Fibroblast of peridontal ligament (primary cell): Measurements from ENCODE around the gene PET100.
"Not testable (repeated sequence)": the region's sequence is repeated elsewhere in the genome, so short reads cannot be mapped to it uniquely, and the experiment has no call there.

Source experiments
- DNase-seq: peaks from one replicate; pipeline ENCODE4 v3.0.0-alpha.2; 2010; ENCODE audit errors: extremely low read depth

The PET100 gene

DNA sequence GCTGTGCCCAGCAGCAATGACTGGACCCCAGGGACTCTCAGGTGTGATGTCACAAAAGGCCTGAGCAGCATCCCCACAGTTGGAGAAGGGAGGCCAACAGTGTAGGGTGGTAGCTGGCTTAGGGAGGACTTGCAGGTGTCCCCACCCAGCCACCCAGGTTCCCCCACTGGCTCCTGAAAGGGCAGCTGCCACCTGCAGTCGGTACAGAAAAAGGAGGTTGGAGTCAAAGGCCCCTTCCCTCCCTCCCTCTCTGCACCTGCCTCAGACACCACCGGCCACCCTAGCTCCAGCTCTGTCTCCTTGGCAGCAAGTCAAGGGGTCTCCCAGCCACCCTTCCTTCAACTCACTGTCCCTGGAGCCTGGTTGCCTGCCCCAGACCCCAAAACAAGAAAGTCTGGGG lies 4.1 kb downstream of the PET100 start, which contains the start of gene PCP2:
TSS of gene PCP2 (minus strand) at position 22 of the 400 bp plus-strand sequence. CDS start 262 bp downstream, outside the sequence.
- DNase-seq = no peak

DNA sequence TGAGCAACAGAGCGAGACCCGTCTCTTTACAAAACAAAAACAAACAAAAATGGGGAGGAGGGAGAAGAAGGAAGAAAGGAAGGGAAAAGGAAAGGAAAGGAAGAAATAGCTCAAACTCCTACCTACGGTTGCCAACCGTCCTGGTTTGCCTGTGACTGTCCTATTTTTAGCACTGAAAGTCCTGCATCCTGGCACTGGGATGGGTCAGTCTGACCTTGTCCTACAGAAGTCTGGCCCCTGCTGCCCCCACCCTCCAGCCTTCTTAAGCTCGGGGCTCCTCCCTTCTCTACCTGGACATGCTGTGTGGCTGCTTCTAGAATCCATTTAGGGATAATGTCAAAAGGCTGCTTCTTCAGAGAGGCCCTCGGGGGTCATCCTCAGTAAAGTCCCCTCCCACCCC lies 6.1 kb downstream of the PET100 start:
- no peak for DNase-seq

GRCh38 chr19:7636317-7636690 lies 6.7 kb downstream of the PET100 start:
- no peak for DNase-seq

GRCh38 chr19:7636691-7637373 lies 7.2 kb downstream of the PET100 start, which contains the start of gene STXBP2:
STXBP2 (plus strand) TSS chr19:7637110; CDS start chr19:7637150, 40 bp downstream.
- no peak for DNase-seq

- no peak for DNase-seq
Measured at GRCh38 chr19:7637374-7638256, 8.0 kb downstream of the PET100 start.

- no peak for DNase-seq
Measured at GRCh38 chr19:7638802-7639465, 9.3 kb downstream of the PET100 start.

- DNase-seq = no peak
Measured at GRCh38 chr19:7639863-7640348, 10.3 kb downstream of the PET100 start.

DNA sequence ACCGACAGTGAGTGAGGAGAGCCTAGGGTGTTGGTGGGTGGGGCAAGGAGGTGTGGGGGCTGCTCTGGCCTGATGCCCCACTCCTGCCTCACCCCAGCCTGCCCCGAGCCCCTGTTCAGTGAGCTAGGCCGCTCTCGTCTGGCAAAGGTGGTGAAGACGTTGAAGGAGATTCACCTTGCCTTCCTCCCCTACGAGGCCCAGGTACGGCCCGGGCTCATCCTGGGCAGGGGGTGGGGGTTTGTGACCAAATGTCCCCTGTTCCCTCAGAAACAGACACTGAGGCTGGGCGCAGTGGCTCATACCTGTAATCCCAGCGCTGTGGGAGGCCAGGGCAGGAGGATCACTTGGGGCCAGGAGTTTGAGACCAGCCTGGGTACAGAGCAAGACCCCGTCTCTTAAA lies 11.2 kb downstream of the PET100 start:
- no peak for DNase-seq

DNA sequence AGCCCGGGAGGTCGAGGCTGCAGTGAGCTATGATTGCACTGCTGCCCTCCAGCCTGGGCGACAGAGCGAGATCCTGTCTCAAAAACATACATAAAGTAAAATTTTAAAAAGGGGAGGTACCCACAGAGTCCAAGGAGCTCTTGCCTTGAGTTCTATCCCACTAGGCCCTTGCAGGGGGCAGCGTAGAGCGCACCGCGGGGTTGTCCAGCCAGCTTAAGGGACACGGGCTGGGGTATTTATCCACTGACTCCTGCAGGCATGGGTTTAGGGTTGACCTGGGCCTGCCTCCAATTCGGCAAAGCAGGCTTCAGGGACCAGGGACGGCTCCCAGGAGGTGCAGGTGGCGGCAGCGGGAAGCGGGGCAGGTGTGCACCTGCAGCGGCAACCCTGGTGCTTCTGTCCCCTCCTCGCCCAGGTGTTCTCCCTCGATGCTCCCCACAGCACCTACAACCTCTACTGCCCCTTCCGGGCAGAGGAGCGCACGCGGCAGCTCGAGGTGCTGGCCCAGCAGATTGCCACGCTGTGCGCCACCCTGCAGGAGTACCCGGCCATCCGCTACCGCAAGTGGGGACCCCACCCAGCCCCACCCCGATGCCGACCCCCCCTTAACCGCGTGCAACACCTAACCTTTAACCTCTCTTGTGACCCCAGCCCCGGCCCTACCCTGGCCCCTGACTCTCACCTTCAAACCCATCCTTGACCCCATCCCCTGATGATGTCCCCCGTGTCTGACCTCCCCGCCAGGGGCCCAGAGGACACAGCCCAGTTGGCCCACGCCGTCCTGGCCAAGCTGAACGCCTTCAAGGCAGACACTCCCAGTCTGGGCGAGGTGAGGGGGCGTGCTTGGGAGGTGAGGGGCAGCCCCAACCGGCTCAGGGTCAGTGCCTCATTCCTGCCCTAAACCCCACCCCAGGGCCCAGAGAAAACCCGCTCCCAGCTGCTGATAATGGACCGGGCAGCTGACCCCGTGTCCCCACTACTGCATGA lies 12.0 kb downstream of the PET100 start:
- no peak for DNase-seq

DNA sequence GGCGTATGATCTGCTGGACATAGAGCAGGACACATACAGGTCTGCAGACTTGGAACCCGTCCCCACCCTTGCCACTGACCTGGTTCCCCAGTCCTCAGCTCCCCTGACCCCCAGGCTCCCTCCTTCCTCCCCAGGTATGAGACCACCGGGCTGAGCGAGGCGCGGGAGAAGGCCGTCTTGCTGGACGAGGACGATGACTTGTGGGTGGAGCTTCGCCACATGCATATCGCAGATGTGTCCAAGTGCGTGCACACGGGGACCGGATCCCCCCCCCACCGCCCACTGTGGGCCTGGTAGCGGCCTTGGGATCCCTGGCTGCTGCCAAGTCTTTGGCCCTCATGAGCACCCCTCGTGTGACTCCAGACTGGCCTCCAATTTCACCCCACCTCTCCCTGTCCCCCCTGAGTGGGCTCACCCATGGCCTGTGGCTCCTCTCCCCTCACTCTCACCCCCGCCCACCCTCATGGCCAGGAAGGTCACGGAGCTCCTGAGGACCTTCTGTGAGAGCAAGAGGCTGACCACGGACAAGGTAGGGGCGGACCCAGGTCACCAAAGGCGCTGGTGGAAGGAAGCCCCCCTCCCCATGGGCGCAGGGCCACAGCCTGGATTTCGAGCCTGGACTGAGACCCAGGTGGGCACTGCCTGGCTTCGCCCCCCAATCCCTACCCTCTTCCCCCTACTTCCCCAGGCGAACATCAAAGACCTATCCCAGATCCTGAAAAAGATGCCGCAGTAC lies 12.9 kb downstream of the PET100 start:
- no peak for DNase-seq

- DNase-seq = no peak
Measured at GRCh38 chr19:7643031-7643415, 13.4 kb downstream of the PET100 start.

DNA sequence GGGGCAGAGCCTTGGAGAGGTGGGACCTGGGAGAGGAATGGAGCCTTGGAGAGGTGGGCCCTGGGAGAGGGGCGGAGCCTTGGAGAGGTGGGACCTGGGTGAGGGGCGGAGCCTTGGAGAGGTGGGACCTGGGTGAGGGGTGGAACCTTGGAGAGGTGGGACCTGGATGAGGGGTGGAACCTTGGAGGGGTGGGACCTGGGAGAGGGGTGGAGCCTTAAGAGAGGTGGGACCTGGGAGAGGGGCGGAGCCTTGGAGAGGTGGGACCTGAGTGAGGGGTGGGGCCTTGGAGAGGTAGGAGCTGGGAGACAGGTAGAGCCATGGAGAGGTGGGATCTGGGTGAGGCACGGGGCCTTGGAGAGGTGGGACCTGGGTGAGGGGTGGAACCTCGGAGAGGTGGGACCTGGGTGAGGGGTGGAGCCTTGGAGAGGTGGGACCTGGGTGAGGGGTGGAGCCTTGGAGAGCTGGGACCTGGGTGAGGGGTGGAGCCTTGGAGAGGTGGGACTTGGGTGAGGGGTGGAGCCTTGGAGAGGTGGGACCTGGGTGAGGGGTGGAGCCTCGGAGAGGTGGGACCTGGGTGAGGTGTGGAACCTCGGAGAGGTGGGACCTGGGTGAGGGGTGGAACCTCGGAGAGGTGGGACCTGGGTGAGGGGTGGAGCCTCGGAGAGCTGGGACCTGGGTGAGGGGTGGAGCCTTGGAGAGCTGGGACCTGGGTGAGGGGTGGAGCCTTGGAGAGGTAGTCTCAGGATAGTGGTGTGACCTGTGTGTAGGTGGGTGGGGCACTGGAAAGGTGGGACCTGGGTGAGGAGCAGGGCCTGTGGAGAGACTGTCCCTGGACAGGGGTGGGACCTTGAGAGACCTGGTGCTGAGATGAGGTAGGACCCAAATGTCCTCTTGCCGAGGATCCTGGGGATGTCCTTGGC lies 14.3 kb downstream of the PET100 start:
- DNase-seq = not testable (repeated sequence)

GRCh38 chr19:7644550-7644877 lies 14.9 kb downstream of the PET100 start:
- DNase-seq = no peak

DNA sequence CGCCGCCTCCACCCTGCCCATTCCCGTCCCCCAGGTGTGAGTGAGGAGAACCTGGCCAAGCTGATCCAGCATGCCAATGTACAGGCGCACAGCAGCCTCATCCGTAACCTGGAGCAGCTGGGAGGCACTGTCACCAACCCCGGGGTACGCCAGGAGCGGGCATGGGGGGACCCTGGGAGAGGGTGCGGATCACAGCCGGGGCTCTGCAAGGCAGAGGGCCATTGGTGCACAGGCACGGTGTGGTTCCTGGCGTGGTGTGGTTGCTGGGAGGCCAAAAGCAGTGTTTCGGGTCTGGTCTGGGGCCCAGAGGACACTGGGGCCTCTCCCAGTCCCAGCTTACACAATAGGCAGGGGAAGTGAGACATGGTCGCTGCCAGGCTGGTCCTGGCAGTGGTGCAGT lies 15.6 kb downstream of the PET100 start:
- no peak for DNase-seq

GRCh38 chr19:7645656-7646425 lies 16.2 kb downstream of the PET100 start:
- no peak for DNase-seq

DNA sequence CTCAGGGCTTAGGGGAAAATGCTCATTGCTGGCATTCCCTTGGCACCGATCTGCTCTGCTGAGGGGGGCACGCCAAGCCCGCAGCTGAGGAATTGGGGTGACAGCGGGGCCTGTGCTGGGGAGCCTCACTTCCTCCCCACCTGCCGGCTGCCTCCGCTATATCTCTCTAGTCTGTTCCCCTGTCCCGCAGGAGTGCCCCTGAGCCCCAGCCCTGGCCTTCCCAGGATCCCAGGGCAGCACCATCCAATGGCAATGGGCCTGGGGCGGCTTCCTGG lies 16.8 kb downstream of the PET100 start:
- no peak for DNase-seq

DNA sequence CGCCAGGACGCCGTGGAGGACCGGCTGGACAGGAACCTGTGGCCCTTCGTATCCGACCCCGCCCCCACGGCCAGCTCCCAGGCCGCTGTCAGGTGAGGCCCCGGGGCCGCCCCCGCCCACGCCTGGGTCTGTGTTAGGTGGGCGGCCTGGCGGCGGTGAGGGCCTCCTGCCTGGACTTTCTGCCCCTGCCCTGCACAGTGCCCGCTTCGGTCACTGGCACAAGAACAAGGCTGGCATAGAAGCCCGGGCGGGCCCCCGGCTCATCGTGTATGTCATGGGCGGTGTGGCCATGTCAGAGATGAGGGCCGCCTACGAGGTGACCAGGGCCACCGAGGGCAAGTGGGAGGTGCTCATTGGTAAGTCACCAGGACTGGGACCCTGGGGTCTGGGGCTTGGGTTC lies 17.6 kb downstream of the PET100 start:
- no peak for DNase-seq

GRCh38 chr19:7648265-7649014 lies 18.8 kb downstream of the PET100 start:
- DNase-seq = no peak
